ENCODE measurements around the gene ANKRD31.

Gene ANKRD31

GRCh38 chr5:75037106-75037505 is 199.6 kb downstream of the ANKRD31 start:
- no peak for DNase-seq (ENCODE audit: low read depth)

DNA sequence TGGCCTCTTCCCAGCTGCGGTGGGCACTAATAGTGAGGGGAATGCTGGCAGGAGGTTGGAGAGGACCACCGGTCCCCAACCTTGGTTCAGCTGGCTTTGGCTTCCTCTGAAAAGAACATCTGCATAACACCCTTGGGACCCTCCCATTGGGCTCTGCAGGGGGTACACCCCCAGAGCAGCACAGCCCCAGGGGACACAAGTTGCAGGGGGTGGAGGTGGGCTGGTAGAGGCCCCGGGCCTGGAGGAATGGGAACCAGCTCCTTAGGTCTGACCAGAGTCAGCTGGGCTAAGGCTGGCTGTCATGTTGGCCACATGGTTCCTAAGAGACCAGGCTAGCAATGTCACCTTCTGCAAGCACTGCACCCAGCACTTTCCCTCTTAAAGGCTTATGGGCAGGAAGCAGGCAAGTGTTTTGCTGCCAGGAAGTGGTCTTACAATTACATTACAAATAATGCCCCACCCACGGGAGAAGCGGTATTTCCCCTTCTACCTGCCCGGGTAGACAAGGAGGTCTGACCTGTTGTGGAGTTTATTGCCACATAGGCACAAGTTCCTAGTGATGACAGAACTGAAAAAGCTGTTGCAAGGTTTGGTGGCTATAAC is 202.4 kb downstream of the ANKRD31 start:
- no peak for DNase-seq (ENCODE audit: low read depth)

DNA sequence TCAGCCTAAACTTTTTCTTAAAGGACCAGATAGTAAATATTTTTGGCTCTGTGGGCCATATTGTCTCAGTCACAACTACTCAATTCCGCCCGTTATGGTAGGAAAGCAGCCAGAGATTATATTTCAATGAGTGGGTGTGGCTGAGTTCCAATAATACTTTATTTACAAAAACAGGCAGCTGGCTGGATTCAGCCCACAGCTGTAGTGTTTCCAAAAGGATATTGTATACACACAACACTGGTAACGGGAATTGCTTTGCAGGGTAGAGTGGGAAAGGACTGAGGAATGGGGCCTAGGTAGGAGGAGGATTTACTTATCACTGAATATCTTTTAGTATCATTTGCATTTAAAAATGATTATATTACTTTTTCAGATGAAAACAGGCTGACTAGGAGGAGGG is 205.3 kb downstream of the ANKRD31 start:
- no peak for DNase-seq (ENCODE audit: low read depth)

GRCh38 chr5:75028090-75028489 is 208.6 kb downstream of the ANKRD31 start:
- no peak for DNase-seq (ENCODE audit: low read depth)

DNA sequence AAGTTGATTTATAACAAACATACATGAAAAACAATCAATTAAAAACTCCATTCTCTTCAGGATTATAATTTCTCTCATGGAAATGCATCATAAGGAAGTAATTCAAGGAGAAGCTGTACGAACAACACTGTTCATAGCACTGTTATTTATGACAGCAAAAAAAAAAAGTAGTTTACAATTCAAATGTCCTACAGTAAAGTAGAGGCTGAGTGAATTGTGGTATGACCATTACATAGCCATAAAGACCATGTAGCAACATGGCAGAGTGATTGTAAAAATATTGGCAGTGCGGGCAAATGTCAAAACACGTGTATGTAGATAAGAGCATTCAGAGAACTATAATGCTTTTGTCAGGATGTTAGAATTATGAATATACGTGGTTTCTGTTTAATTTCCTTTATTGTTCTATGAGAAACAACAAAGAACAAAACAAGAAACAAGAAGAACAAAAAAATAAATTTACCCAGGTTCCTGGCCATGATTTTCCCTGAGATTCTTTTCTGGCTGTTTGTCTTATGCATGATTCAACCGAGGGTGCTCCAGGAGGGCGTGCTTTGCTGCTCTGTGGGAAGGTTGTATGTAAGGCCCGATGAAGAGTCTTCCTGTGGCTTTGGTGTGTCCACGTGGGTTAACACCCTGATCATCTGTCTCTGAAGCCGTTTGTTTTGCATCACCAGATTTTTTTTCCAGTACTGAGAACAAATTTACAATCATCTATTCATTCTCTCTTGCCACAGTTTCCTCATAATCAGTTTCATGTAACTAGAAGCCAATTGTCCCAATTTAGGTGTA is 213.1 kb downstream of the ANKRD31 start:
- peak; percentile 4 for DNase-seq (ENCODE audit: low read depth)

DNA sequence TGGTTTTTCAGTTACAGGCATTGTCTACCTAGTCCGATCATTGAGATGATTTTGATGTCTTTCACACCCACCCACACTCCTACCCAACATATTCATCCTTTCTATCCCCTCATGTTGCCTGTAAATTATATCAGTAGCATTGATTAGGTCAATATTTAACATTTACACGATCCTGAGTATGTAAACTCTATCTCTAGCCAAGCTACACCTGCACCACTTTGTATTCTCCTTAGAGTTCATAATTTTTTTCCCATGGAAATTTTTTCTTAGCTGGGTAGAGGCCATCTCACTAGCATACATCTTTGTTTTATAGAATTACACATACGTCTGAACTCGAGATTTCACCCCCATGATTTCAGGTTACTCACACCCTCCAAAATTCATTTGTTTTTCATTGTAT is 214.9 kb downstream of the ANKRD31 start:
- DNase-seq (ENCODE audit: low read depth) = no peak

- DNase-seq (ENCODE audit: low read depth) = no peak
Observed at GRCh38 chr5:75021219-75021618, 215.5 kb downstream of the ANKRD31 start.

- DNase-seq (ENCODE audit: low read depth) = no peak
Observed at GRCh38 chr5:75020016-75020656, 216.5 kb downstream of the ANKRD31 start.

DNA sequence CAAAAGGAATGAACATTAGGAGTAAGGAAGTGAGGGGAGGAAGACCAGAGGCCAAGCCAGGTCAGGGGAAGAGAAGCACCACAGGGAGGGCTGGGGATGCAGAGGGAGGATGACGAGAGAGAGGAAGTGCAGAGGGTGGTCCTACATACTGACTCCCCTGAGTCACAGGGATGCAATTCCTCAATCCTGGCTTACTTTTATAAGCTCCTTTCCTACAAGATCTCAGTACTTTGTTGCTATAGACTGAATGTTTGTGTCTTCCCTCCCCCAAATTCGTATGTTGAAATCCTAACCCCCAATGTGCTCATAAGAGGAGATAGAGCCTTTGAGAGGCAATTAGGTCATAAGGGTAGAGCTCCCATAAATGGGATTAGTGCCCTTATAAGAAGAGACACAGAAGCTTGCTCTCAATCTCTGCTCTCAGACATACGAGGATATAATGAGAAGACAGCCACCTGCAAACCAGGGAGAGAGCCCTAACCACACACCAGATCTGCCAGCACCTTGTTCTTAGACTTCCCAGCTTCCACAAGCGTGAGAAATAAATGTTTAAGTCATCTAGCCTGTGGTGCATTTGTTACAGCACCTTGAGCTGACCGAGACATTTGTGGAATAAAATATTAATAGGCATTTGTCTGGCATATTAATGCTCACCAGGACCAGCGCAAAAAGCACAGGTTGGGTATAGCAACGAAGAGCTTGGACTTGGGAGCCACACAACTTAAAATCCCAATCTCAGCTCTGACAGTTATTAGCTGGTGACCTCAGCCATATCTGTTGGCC is 217.7 kb downstream of the ANKRD31 start:
- DNase-seq (ENCODE audit: low read depth) = no peak

All from stimulated activated CD8-positive, alpha-beta memory T cell treated with anti-CD3 and anti-CD28 coated beads, Interleukin-4, amount 100 ng/mL, for 24 hours (primary cell).